ENCODE data around the gene MYOD1.

Gene MYOD1

GRCh38 chr11:17694494-17695110, 24.8 kb upstream of the MYOD1 start:
- DNase-seq (ENCODE audit: low read depth in 1 of 2, low spot score in 1 of 2) = no peak
- no peak for TF ChIP-seq JUND (IDR thresholded peaks at IDR 0.05; ENCODE audit: low read depth)
- in situ Hi-C loops (cut with HindIII; ENCODE audit: low pct_unique_long_range_greater_than_20kb, low sequenced_read_pairs) = no loop called here

GRCh38 chr11:17695454-17696441, 23.6 kb upstream of the MYOD1 start:
- in situ Hi-C loops (cut with HindIII; ENCODE audit: low pct_unique_long_range_greater_than_20kb, low sequenced_read_pairs) = no loop called here
- DNase-seq (ENCODE audit: low read depth in 1 of 2, low spot score in 1 of 2) = no peak
- no peak for TF ChIP-seq JUND (IDR thresholded peaks at IDR 0.05; ENCODE audit: low read depth)

- in situ Hi-C loops (cut with HindIII; ENCODE audit: low pct_unique_long_range_greater_than_20kb, low sequenced_read_pairs) = no loop called here
- no peak for DNase-seq (ENCODE audit: low read depth in 1 of 2, low spot score in 1 of 2)
- TF ChIP-seq JUND (IDR thresholded peaks at IDR 0.05; ENCODE audit: low read depth) = no peak
Measured at GRCh38 chr11:17696741-17697140, 22.6 kb upstream of the MYOD1 start.

DNA sequence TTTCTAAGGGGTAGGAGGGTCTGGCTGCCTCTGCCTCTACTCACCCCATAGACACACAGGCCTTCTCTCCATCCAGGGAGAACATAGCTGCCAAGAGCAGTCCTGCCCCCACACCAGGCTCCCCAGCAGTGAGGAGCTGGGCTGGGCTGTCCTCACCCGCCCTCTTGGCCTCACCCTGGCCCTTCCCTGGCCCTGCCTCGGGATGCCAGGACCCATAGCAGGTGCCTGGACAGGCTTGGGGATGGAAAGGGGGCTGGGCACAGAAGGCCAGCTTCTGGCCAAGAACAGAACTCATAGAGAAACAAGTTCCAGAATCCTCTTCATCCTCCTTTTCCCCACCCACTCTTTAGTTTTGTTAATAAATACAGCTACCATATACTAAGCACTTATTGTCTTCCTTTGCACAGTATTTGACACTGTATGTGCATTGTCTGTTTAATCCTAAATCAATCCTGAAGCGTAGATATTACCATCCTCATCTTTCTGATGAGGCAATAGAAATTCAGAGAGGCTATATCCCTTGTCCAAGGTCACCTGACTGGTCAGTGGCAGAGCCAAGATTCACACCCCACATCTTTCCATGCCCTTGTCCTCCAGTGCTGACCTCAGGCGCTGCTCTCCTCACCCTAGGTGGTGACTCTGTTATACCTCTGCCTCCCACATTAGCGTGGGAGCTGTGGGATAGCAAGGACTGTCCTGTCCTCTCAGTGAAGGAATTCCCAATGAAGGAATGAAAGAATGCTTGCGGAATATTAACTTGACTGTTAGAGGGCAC, 22.0 kb upstream of the MYOD1 start:
- in situ Hi-C loops (cut with HindIII; ENCODE audit: low pct_unique_long_range_greater_than_20kb, low sequenced_read_pairs) = no loop called here
- DNase-seq (ENCODE audit: low read depth in 1 of 2, low spot score in 1 of 2) = no peak
- TF ChIP-seq JUND (IDR thresholded peaks at IDR 0.05; ENCODE audit: low read depth) = no peak

GRCh38 chr11:17699147-17700114, 19.9 kb upstream of the MYOD1 start:
- TF ChIP-seq JUND (IDR thresholded peaks at IDR 0.05; ENCODE audit: low read depth) = no peak
- DNase-seq (ENCODE audit: low read depth in 1 of 2, low spot score in 1 of 2) = no peak
- in situ Hi-C loops (cut with HindIII; ENCODE audit: low pct_unique_long_range_greater_than_20kb, low sequenced_read_pairs) = no loop called here

GRCh38 chr11:17700991-17701390, 18.4 kb upstream of the MYOD1 start:
- TF ChIP-seq JUND (IDR thresholded peaks at IDR 0.05; ENCODE audit: low read depth) = no peak
- DNase-seq (ENCODE audit: low read depth in 1 of 2, low spot score in 1 of 2) = no peak
- in situ Hi-C loops (cut with HindIII; ENCODE audit: low pct_unique_long_range_greater_than_20kb, low sequenced_read_pairs) = no loop called here

DNA sequence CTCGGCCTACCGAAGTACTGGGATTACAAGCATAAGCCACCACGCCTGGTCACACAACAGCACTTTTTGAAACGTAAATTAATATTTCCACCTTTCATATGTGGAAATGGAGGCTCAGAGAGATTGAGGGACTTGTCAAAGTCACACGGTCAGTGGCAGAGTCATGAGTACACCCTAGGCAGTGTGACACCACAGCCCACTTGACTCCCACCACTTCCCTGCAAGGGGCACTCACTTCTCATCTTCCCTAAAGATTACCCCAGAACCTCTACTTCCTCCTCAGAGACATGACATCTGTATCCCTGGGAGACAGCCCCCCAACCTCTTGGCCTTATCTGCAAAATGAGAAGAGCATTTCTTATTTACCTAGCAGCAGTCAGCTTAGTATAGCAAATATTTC, 16.5 kb upstream of the MYOD1 start:
- no peak for TF ChIP-seq JUND (IDR thresholded peaks at IDR 0.05; ENCODE audit: low read depth)
- in situ Hi-C loops (cut with HindIII; ENCODE audit: low pct_unique_long_range_greater_than_20kb, low sequenced_read_pairs) = no loop called here
- no peak for DNase-seq (ENCODE audit: low read depth in 1 of 2, low spot score in 1 of 2)

DNA sequence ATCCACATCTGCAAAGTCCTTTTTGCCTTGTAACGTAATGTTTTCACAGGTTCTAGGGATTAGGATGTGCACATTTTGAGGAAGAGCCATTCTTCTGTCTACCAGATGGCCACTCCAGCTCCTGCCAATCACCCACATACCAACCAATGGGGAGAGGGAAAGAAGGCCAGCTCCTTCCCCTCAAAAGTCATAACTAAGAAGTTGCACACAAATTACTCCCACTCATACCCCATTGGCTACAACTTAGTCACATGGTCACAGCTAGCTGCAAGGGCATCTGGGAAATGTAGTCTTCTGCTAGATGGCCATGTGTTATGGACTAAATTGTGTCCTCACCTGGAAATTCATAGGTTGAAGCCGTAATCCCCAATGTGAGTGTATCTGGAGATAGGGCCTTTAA, 15.4 kb upstream of the MYOD1 start:
- TF ChIP-seq JUND (IDR thresholded peaks at IDR 0.05; ENCODE audit: low read depth) = no peak
- in situ Hi-C loops (cut with HindIII; ENCODE audit: low pct_unique_long_range_greater_than_20kb, low sequenced_read_pairs) = no loop called here
- DNase-seq (ENCODE audit: low read depth in 1 of 2, low spot score in 1 of 2) = peak; percentile 36 to 65

DNA sequence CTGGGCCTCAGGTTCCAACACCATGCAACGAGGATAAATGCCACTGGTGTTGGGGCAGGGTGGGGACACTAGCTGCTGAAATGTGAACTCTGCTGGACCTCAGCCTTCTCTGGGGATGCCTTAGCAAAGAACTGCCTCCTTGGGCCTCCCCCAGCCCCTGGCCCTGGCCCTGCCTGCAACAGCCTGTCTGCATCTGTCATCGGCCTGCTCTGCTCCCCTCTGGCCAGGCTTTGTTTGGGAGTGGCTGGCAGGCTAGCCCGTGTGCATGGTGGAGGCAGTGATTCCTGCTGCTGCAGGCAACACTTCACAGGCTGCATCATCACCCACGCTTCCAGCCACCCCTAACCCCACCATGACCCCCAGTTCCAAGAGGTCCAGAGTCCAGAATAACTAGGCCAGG, 11.5 kb upstream of the MYOD1 start:
- no peak for TF ChIP-seq JUND (IDR thresholded peaks at IDR 0.05; ENCODE audit: low read depth)
- in situ Hi-C loops (cut with HindIII; ENCODE audit: low pct_unique_long_range_greater_than_20kb, low sequenced_read_pairs) = no loop called here
- no peak for DNase-seq (ENCODE audit: low read depth in 1 of 2, low spot score in 1 of 2)

DNA sequence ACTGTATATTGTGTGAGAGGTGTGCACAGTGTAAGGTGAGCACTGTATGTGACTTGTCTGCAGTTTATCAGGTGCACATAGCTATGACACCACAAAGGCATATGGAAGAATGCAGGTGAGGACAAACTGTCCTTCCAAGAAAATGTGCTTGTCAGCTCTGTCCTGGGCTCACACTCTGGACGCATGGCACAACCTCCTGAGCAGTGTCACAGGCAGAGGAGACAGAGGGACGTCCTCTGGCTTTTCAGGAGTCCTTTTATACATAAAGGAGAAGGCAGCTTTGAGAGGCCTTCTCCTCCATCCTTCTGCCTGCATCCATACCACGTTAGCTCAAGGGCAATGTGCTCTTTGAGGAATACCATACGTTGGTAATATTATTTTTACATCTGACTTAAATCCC, 7.5 kb upstream of the MYOD1 start:
- no peak for DNase-seq (ENCODE audit: low read depth in 1 of 2, low spot score in 1 of 2)
- TF ChIP-seq JUND (IDR thresholded peaks at IDR 0.05; ENCODE audit: low read depth) = no peak
- in situ Hi-C loops (cut with HindIII; ENCODE audit: low pct_unique_long_range_greater_than_20kb, low sequenced_read_pairs) = no loop called here

DNA sequence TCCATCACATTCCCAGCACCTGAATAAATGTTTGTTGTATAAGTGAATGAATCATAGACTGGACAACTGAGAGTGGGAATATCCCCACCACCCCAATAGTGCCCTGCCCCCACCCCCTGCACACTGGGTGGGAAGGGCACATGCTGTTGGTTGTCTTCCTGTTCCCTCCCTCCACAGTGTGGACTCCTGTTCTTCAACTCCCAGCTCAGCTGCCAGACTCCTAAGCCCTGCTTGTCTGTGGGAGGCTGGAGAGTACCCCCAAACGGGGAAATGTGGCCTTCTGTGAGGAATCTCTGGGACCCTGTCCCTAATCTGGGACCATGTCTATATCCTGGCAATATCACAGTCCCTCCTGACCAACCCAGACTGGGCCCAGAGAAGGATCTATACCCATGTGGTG, 5.5 kb upstream of the MYOD1 start:
- TF ChIP-seq JUND (IDR thresholded peaks at IDR 0.05; ENCODE audit: low read depth) = no peak
- no peak for DNase-seq (ENCODE audit: low read depth in 1 of 2, low spot score in 1 of 2)
- in situ Hi-C loops (cut with HindIII; ENCODE audit: low pct_unique_long_range_greater_than_20kb, low sequenced_read_pairs) = no loop called here

Measured in T47D (cell line).